ENCODE results near the gene DUSP2.

Gene DUSP2

GRCh38 chr2:96098900-96099590, 46.2 kb downstream of the DUSP2 start:
- no peak for DNase-seq

- no peak for DNase-seq
These were observed 47.1 kb downstream of the DUSP2 start for GRCh38 chr2:96097951-96098823.

- no peak for DNase-seq
These were observed 47.8 kb downstream of the DUSP2 start for GRCh38 chr2:96097441-96097840.

- no peak for DNase-seq
These were observed 50.1 kb downstream of the DUSP2 start for GRCh38 chr2:96095116-96095636.

- DNase-seq = no peak
These were observed 51.7 kb downstream of the DUSP2 start for GRCh38 chr2:96093528-96093927.
